NCI-H2081 (cell line): ENCODE results near the gene SMTNL1.
"Not testable (repeated sequence)": the region's sequence is repeated elsewhere in the genome, so short reads cannot be mapped to it uniquely, and the experiment has no call there.

Source experiments
- DNase-seq, 2 experiments: peaks; one replicate each; lab custom pipeline; 2025; lab: John Stamatoyannopoulos, UW

Gene SMTNL1

DNA sequence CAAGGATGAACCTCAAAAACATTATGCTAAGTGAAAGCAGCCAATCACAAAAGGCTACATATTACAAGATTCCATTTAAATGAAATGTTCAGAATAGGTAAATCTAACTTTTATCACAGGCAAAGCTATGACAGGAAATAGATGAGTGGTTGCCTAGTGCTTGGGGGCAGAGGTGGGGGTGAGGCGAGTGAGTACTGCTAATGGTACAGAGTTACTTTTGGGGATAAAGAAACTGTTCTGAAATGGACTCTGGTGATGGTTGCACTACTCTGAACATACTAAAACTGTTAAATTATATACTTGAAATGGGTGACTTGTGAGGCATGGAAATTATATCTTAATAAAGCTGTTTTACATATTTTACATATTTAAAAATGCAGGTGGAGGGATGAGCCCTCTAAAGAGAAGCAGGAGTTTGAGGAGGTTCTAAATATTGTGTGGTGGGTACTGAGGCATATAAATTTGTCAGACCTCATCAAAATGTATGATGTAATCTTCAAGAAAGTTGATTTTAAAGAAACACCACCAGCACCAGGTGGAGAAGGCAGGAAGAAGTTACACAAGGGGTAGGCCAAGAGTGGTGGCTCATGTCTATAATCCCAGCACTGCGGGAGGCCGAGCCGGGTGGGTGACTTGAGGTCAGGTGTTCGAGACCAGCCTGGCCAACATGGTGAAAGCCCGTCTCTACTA, 25.5 kb upstream of the SMTNL1 start:
- no peak for DNase-seq

DNA sequence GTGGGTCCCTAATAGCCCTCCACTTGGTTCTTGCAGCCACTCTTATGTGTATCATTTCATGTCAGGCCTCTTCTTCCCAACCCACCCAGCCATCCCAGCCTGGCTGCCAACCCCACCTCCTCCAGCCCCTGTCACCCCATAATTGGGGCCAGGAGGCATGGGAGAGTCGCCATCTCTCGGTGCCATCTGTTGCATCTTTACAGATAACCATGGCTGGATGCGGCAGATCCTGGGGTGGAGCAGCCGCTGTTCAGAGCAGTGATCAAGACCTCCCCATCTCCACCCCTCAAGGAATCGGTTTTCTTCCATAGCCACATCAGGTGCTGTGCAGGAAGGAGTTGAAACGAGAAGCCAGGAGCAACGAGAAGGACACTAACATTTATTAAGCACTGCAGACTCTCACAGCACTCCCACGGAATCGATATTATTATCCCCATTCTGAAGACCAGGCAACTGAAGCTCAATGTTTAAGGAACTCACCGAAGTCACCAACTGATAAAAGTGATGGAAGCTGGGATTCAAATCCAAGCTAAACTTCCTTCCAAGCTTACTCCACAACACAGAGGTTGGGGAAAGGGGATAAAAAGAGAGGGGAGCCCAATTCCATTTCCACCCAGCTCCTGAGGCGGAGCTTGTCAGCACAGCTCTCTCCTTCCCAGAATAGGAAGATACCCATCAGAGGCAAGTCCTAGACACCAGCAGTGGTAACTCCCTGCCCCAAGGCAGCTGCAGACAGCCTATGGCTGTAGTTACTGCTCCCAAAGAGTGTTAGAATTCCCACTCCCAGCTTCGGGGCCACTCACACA, 24.5 kb upstream of the SMTNL1 start:
- no peak for DNase-seq

DNA sequence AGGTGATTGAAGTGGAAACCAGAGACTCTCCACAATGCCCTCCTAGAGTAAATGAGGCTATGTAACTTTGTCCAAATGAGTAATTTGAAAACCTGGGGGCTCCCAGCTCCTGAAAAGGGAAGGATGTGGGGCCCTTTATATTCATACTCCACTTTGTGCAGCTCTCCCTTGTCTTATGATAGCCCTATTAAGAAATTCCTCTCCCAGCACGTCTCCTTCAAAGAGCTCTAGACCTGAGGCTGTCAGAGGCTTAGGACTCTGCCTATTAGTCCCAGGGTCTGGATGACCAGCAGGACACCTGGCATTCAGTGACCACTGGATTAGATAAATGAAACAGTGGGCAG, 24.0 kb upstream of the SMTNL1 start:
- no peak for DNase-seq

DNA sequence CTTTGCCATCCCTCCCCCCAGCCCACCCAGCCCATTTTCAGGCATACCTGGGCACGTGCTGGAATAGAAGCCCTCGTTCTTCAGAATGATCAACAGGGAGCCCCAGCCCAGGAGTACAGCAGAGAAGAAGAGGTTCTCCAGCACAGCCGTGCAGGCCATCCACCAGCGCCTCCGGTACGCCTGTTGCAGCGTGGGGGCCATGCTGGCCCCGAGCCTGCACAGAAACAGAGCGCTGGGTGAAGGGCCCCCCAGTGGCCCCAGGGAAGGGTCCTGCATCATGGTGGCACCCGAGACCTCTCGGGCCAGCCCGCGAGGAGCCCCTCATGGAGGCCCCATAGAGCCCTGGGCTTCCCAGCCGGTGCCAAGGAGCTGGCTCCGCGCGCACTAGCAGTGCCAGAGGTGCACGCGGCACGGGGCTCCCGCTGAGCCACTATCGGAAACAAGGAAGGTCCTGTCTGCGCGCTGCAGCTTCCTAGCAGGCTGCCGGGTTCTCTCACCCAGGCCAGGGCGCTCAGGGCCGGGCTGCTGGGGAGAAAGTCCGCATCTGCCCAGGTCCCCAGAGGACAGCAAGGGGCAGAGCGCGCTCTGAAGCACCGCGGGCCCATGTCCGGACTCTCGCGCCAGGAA, 23.4 kb upstream of the SMTNL1 start:
- DNase-seq, result peak; percentile 38 to 41

DNA sequence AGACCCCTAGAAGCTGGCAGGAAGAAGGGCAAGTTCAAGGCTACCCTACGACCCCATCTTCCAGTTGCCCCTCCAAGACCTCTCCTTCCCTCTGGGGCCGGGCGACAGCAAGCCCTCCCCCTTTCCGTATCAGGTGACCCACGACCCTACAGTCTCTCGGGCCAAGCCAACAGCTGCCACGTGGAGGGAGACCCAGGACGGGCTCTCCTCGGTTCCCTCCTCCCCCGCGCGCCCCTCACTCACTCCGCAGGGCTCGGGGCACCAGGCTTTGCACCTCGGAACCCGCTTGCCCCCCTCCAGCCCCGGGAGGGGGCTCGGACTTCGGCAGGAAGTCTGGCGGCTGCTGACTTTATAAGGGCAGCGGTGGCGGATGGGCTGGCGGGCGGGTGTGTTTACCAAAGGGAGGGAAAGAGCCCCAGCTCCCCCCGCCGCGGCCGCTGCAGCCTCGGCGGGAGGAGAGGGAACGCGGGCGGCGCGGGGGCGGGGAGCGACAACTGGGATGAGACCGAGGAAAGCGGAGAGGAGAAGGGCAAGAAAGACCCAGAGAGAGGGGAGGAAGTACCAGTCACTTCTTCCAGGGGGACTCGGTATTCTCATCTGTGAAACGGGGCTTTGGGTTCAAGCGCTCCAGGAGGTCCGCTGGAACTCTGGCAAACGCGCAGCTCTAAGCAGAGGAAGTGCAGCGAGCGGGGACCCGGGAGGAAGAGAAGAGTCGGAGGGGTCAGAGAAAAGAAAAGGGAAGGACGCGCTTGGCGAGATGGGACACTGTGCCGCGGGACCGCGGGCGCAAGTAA, 22.7 kb upstream of the SMTNL1 start:
- DNase-seq, result peak; percentile 68 to 73

DNA sequence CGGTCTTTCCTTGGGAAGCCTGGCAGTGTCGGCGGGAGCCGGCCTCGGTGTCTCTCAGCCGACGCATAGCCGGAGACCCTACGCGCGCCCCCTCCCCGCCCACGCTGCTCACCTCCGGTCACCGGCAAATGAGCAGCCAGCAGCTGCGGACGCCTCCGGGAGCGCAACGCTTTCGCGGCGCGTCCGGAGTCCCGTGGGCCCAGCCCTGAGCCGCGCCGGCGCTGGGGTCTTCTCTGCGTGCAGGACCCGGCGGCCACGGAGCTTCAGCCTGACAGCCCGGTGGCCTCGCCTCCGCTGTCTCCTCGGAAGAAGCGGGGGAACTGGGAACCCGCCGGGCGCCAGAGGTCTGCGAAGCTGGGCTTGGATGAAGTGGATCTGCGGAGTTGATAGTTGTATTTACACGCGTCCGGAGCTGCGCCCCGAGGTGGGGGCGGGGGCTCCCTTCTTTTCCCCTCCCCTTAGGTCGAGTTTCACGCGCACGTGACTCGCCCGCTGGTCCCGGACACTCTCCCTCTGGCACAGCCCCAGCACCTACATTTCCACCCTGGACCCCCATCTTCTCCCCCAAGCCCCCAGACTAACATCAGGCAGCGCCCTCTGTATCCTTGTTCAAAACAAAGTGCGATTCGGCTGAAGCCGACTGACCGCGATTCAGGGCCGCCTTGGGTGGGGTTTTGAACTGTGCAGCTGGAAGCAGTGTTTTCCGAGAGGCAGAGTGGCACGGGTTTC, 21.9 kb upstream of the SMTNL1 start, which contains the start of gene SLC43A1:
Gene SLC43A1 (minus strand): TSS at position 371 of the 729 bp plus-strand sequence. CDS start 1,591 bp downstream, outside the sequence.
- DNase-seq, result peak; percentile 40 to 45

DNA sequence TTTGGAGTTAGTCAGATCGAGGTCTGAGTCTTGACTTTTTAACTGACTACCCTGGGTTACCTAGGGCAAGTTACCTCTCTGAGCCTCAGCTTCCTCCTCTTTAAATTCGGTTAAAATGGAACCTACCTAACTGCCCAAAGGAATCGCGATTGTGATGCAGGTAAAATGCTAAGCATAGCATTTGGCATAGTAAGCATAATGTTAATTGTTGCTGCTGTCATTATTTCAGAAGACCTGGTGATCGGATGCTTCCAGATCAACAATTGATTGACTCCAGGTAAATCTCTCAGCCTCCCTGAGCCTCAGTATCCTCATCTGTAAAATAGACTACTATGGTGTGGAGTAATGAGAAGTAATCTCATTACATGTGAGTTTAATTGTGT, 21.3 kb upstream of the SMTNL1 start:
- no peak for DNase-seq

DNA sequence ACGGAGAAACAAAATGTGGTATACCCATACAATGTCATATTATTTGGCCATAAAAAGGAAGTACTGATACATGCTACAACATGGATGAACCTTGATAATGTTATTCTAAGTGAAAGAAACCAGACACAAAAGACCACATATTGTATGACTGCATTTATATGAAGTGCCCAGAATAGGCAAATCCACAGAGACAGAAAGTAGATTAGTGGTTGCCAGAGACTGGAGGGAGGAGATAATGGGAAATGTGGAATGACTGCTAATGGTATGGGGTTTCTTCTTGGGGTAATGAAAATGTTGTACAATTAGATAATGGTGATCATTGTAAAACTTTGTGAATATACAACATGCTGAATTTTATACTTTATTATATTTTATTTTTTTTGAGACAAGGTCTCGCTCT, 16.3 kb upstream of the SMTNL1 start:
- DNase-seq, result no peak

DNA sequence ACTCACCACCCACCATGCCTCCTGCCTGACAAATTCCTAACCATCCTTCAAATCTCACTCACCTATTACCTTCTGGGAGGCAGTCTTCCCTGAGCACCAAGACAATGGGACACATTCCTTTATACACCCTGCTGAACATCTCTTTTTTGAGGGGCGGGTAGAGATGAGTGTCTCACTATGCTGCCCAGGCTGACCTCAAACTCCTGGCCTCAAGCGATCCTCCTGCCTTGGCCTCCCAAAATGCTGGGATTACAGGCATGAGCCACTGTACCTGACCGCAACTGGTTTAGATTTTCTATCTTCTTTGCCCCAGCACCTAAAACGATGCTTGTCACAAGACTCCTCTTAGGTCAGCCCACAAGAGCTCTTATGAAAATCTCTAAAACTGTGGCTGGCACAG, 14.0 kb upstream of the SMTNL1 start:
- DNase-seq, result no peak

DNA sequence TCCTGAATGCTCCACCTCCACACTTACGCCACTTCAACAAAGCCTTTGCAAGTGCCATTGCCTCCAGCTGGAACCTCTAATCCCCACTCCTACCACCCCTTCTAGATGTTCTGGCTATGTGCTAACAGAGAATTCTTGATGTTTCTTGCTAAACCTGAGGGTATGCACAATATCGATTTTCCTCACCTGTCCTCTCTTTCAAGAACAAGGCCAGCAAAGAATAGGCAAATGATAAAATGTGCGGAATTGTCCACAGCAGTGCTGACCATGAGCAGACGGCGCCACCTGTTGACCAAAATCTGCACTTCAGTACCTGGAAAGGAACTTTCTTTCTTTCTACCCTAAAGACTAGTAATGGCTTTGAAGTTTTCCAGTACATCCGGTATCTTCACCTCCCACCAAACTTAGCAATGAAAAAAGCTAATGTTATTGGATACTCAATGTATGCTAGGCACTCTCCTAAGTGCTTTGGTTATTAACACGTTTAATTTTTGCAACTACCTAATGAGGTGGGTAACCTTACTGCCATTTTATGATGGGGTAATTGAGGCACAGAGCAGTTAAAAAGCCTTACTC, 10.3 kb upstream of the SMTNL1 start:
- DNase-seq, result peak; percentile 35 to 55

DNA sequence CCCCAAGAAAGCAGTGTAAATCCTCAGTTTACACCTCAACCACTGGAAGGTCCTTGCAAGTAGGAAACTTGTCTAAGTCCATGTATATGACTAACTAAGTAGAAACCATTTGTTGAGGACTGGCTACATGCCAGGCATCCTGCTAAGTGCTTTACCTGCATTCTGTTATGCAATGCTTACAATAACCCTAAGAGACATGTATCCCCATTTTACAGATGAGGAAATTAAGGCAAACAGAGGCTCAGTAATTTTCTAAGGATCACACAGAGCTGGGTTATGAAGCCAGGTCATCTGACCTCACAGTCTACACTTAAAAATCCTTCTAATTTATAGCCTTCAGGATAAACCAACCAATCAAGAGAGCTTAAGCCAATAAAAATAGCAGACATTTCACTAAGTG, 8.4 kb upstream of the SMTNL1 start:
- DNase-seq, result no peak

DNA sequence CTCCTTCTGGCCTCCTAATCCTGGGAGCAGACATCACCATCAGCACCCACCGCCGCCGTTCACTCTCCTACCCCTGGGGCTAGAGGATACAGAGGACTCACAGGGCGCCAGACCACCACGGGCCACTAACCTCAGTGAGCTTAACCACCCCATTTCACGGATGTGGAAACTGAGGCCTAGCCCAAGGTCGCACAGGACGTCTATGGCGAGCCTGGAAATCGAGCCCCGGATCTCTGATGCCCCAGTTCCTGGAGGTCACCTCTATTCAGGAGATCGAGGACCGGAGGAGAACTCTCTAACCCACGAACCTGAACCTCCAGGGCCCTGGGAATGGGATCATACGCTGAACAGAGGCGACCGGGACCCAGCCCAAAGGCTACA, 7.2 kb upstream of the SMTNL1 start:
- no peak for DNase-seq

DNA sequence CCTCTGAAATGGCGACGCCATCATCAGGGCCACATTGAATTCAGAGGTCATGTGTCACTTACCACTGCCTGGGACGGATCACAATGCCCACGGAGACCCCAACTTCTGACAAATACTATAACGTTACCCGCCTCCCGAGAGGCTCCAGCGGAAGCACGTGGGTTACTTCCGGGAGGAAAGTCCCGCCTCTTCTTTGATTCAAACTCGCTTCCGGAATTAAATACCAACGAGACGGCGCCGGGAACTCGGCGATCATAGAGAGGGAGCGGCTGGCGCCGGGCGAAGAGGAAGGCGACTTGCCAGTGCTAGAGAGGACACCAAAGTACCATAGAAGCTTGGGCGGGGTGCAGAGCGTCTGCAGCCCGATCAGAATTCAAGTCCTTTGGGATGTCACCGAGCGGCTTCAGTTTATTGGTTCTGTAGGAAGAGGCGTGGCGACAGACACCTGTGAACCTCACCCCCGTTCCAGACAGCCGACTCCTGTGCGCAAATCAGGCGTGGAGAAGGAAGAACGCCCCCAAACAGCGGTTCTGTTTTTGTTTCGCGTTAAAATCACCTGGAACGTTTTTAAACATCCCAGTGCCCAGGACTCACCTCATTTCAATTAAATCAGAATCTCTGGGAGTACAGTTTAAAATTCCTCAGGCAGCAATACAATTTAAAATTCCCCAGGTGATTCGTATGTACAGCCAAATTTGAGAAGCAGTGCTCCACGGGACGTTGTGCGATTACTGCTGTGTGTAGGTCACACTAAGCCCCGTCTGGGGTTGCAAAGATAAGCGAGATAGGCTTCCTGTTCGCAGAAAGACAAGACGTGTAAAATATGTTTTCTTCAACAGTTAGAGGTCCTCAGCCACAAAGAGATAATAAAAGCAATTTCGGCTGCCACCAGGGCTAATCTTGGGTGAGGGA, 6.5 kb upstream of the SMTNL1 start, which contains the start of gene TIMM10:
Gene TIMM10 (minus strand): TSS at position 159 of the 912 bp plus-strand sequence. CDS start 565 bp downstream, outside the sequence.
- DNase-seq, result peak; percentile 97 to 99

DNA sequence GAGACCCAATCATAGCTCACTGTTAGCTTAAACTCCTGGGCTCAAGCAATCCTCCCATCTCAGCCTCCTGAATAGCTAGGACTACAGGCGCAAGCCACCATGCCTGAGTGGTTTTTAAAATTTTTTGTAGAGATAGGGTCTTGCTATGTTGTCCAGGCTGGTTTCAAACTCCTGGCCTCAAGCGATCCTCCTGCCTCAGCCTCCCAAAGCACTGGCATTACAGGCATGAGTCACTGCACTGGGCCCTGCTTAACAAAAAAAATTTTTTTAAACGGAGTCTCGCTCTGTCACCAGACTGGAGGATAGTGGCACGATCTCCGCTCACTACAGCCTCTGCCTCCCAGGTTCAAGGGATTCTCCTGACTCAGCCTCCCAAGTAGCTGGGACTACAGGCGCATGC, 2.9 kb upstream of the SMTNL1 start:
- not testable (repeated sequence) for DNase-seq

DNA sequence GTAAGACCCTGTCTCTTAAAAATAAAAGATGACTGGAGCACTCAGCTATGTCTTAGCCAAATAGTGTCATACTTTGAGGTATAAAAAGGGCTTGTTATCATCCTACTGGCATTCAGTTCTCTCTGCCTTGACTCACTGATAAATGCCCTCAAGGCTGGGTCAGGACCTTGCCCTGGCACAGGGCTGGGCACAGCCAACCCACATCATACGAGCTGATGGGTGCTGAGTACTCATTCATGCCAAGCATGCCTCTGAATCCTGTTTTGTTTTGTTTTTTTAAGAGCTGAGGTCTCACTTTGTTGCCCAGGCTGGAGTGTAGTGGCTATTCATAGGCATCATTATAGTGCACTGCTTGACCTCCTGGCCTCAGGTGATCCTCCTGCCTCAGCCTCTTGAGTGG, 1.9 kb downstream of the SMTNL1 start:
- DNase-seq, result no peak

DNA sequence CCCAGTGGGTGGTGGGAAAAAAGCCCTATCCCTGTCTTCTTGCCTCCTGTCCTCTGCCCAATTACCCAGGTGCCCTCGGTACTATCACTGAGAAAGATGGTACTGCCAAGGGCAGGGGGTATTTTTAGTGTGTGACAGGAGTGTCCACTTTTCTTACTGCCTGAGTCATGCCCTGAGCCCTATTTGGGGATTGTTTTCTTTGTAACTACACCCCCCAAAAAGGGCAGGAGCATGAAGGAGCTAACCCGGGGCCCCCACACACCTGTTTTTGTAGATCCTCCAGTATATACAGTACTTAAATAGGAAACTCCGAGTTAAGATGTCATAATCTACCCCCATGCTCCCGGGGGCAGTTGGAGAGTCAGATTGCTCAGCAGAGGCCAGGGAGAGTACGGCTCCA, 3.8 kb downstream of the SMTNL1 start:
- DNase-seq, result no peak

DNA sequence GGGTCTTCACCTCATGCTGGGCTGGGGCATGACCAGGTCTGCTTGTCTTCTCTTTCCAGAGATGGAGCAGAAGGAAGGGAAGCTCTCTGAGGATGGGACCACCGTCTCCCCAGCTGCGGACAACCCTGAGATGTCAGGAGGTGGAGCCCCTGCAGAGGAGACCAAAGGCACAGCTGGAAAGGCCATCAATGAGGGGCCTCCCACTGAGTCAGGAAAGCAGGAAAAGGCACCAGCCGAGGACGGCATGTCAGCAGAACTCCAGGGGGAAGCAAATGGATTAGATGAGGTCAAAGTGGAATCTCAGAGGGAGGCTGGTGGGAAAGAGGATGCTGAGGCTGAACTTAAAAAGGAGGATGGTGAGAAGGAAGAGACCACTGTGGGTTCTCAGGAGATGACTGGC, 5.2 kb downstream of the SMTNL1 start:
- no peak for DNase-seq

DNA sequence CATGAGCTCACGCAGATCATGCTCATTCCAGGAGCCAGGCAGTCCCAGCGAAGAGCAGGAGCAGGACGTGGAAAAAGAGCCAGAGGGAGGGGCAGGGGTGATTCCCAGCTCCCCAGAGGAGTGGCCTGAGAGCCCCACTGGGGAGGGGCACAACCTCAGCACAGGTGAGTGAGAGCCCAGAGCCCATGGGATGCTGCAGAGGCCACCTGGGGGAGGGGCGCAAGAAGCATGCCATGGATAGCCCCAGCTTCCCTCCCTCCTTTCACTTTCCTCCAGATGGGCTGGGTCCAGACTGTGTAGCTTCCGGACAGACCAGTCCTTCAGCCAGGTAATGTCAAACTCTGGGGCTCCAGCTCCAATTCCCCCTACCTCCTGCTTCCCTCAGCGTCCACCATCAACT, 6.2 kb downstream of the SMTNL1 start:
- DNase-seq, result no peak

DNA sequence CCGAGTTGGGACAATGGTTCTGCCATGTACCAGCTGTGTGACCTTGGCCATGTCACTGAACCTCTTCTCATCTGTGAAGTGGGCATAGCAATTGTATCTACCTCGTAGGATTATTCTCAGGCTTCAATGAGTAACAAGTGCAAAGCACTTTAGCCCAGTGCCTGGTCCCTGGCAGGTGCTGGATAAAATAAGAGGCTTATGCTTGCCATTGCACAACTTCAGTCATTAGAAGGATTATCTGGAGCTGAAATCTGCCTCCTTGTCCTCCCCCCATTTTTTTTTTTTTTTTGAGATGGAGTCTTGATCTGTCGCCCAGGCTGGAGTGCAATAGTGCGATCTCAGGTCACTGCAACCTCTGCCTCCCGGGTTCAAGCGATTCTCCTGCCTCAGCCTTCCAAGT, 7.2 kb downstream of the SMTNL1 start:
- no peak for DNase-seq

DNA sequence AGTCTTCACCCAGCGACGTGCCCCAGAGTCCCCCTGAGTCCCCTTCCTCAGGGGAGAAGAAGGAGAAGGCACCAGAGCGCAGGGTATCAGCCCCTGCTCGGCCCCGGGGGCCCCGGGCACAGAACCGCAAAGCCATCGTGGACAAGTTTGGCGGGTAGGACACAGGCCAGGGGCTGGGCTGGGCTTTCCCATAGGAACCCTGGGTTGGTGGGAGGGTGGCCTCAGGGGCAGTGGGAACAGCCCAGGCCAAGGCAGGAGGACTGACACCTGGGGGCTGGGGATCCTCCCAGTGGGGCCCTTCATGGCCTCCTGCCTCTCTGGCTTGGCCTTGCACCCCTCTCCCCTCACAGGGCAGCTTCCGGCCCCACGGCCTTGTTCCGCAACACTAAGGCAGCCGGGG, 8.5 kb downstream of the SMTNL1 start:
- no peak for DNase-seq
